HG03460 (cell line): ENCODE results near the gene EPHB2.

ENCODE experiments used
- ATAC-seq: cut with Tn5 transposase; IDR thresholded peaks from one replicate; pipeline ENCODE4 v1.9.1; 2021; ENCODE audit not compliant: unreplicated experiment

The EPHB2 gene

DNA sequence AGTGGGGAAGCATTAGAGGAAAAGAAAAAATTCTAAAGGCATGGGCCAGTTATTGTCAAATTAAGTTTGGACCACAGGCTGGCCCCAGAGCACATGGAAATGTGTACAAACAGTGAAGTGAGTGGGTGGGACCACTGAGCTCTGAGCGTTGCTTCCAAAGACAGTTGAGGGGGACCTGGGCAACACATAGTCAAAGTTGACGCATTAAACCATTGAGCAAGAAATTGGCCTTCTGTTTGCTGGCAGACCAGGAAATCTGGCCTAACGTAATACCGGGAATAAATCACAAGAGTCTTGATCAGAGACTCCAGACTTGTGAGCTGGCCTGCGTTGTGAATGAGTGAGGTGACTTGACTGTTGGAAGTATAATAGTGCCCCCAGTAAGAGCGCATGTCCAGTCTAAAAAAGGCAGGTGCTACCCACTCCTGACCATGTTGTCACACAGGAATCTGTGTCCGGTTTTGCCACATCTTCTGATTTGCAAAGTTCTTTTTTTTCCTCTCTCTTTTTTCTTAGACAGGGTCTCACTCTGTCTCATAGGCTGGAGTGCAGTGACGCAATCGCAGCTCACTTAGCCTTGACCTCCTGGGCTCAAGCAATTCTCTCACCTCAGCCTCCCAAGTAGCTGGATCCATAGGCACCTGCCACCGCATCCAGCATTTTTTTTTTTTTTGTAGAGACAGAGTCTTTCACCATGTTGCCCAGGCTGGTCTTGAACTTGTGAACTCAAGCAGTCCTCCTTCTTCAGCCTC lies 10.7 kb downstream of the EPHB2 start:
- ATAC-seq: no peak

DNA sequence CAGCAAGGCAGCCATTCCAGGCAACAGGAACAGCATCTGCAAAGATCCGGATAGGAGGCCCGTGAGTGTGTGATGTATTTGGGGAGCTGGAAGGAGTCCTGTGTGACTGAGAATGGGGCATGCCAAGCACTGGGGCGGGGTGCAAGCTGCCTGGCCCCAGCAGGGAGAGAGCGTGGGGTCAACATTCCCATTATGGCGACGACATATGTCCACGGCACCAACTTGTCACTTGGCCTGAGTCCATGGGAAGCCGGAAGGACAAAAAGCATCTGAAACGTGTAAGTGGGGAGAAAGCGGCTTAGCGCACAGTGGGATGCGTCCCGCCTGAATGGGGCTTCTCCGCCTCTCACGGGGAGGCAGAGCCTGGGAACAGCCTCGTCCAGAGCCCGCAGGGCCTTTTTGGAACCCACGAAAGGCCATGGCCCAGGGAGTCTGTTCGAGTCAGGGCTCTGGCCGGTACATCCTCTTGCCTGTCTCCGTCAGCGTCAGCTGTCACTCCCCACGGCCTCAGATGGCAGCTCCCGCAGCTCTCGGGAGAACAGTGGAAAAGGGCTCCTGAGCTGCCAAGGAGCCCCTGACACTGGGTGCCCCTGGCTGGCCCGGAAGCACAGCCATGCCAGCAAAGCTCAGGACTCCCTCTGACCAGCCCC lies 12.4 kb downstream of the EPHB2 start:
- ATAC-seq: no peak

DNA sequence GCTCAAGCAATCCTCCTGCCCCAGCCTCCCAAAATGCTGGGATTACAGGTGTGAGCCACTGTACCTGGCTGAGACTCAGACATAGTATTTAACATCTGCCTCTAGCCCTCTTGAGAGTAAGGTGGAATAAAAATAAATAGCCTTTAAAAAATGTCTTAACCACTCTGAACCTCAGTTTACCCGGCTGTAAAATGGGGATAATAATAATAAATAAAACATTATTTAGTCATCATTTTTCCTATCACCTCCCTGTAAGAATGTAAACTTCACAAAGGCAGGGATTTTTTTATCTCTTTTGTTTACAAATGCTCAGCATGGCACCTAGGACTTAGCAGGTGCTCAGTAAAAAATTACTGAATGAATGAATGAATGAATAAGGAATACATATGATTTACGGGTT lies 17.2 kb downstream of the EPHB2 start:
- no peak for ATAC-seq

DNA sequence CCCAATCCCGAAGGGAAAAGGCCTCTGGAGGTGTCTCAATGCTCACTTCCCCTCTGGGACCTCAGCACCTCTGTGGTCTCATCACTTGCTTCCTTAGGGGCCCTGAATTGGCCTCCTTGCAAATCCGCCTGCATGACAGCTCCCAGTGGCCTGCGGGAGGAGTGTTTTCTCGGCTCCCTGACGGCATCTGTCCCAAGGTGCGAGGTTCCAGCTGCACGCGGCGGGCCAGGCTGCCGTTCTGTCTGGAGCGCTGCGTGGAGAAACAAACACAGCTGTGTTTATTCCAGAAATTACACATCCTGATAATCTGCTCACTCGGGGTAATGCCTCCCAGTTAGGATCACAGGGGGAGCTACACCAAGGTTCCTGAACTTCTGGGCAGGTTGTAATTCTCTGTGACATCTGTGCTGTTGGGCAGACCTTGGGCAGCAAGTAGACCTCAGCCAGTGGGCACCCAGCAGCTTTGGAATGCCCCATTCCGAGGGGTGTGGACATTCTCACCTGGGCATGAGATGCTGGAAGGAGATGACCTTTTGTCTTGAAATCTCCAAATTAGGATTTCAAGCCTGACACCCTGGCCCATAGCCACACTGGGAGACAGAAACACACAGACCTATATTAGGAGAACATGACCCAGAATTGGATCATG lies 18.2 kb downstream of the EPHB2 start:
- no peak for ATAC-seq

DNA sequence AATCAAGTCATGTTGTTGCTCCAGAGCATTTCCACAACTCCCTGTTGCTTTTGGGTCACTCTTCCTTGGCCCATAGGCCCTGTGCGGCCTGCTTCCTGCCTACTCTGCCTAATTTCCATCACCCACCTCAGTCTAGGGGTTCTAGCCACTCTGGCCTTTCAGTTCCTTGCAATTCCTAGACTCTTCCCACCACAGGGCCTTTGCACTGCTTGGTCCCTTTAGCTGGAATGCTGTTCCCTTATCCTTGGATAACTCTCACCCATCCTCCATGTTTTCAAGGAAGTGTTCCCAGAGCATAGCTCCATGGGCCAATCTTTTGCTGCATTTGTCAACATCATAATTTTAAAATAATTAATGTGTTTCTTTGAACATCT lies 18.7 kb downstream of the EPHB2 start:
- ATAC-seq: no peak

DNA sequence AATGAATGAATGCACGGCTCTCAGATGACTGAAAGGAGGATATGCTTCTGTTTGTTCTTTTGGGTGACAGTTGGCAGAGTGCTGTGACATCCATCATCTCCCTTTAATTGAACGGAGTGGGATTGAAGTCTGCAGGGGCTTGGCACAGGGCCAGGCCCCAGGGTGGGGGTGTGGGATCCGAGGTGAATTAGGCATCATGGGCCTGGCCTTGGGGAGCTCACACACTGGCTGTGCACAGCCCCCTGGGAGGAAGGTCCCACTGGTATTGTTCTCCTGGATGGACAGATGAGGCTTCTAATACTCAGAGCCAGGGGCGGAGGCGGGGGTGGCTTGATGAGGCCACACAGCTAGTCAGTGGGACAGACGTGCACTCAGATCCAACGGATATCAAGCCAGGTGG lies 19.3 kb downstream of the EPHB2 start:
- ATAC-seq: no peak

DNA sequence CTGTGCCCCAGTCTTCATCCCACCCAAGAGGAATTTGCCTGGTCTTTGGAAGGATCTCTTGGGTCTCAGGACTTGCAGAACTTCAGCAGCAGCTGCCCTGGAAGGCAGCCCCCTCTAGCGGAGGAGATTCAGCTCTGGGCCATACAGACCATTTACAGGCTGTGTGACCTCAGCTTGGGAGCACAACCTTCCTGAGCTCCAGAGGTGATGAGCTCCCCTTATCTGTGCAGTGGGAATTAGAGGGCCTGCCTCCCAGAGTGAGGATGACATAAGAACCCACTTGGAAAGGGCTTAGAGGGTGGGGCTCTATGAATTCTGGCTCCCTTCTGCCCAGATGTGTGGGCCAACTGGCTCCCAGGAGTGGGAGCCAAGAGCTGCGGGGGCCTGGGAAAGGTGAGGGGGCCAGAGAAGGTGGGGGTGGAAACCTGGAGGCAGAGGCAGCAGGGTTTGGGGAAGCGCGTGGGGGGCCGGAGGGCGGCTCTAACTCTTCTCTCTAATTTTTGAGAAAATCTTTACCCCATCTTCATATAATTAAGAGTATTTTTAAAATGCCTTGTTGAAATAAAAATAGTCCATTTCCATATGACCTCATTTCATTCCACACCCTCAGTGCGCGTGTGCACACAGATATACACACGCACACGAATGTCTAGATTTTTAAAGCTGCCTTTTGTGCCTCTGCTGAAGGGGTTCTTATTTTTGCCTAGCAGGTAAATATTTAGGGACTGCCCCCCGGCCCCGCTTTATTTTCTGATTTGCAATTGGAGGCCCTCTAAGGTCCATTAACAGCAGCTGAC lies 21.5 kb downstream of the EPHB2 start:
- ATAC-seq: no peak

DNA sequence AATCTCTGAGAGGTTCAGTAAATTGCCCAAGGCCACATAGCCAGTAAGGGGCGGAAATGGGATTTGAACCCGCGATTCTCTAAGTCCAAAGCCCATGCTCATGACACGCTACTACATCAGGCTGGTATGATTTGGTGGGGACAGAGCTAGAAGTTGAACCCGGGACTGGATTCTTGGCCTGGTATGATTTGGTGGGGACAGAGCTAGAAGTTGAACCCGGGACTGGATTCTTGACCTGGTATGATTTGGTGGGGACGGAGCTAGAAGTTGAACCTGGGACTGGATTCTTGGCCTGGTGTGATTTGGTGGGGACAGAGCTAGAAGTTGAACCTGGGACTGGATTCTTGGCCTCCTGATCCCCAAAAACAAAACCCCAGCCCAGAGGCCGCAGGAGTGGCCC lies 23.0 kb downstream of the EPHB2 start:
- ATAC-seq: no peak

DNA sequence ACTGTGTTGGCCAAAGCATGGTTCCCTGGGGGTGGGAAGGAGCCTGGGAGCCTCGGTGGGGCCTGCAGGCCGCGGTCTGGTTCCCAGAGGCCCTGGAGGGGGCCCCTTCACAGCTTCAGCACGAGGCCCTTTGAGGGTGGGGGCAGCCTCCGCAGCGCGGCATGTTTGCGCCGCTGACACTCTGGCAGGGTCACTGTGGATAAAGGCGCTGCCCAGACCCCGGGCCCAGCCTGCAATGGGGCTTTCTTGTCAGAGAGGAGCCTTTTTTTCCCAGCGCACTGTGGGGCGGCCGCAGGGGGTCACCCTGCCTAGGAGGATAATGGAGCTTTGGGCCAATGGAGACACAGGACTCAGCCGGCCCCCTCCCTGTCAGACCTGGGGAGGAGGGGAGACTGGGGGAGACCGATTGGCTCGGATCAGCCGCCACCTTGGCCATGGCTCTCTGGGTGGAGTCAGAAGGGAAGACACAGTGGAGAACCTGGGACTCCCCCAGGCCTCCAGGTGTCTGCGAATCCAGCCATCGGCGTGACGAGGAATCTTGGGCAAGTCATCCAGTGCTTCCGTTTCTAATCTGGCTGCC lies 26.0 kb downstream of the EPHB2 start:
- no peak for ATAC-seq

DNA sequence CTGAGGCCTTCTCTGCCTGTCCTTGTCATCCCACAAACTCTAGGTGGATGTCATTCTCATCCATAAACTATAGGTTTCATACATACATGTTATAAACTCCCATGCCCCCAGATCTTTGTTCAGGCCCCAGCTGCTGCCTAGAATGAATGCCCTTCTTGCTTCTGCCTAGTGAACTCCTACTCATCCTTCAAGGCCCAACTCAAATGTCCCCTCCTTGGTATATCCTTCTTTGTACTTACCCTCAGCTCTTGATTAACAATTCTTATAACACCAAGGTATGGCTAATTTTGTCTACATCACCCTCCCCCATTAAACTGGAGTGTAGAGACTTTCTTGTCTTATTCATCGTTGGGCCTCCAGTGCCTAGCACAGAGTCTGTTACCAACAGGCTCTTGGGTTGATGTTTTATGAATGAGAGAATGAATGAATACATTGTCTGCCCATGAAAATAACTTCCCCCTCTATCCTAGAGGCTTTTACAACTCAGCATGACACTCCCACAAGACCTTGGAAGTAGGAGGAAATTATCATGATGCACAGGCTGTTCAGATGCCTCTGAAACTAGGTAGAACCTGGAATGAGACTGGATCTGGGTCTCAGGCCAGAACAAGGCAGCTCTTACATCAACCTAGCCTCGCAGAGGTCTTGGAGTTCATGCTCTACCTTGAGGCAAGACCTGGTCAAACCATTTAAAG lies 26.9 kb downstream of the EPHB2 start:
- ATAC-seq: no peak

DNA sequence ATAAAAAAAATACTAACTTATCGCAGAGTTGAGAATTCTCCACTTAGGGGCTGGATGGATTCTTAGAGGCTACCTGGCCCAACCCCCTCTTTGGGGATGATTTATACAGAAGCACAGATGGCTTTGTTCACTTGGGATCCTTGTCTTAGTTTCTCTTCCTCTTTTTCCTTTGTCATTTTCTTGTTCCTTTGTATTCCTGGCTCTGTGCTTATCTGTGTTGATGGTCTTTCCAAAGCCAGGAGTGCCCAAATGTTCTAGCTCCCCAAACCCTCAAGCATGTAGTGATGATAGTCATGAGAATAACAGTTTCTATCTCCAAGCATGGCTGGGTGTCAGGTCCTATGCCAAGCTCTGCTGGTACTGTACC lies 27.4 kb downstream of the EPHB2 start:
- ATAC-seq: no peak

DNA sequence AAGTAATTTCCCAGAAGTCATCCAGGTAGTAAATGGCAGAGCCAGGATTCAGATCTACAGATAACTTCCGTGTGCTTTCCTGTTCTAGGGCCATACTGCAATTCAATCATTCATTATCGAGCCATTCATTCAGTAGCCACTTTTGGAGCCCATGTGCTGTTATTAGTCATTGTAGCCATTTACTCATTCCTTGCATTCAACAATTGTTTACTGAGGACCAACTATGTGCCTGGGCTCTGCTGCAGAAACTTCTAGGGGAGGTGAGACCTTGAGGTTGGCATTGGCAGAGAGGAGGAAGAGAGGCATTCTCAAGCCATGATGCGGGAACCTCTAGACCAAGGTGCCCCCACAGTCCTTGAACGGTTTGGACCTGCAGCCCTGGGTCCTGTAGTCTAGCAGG lies 27.9 kb downstream of the EPHB2 start:
- ATAC-seq: no peak

DNA sequence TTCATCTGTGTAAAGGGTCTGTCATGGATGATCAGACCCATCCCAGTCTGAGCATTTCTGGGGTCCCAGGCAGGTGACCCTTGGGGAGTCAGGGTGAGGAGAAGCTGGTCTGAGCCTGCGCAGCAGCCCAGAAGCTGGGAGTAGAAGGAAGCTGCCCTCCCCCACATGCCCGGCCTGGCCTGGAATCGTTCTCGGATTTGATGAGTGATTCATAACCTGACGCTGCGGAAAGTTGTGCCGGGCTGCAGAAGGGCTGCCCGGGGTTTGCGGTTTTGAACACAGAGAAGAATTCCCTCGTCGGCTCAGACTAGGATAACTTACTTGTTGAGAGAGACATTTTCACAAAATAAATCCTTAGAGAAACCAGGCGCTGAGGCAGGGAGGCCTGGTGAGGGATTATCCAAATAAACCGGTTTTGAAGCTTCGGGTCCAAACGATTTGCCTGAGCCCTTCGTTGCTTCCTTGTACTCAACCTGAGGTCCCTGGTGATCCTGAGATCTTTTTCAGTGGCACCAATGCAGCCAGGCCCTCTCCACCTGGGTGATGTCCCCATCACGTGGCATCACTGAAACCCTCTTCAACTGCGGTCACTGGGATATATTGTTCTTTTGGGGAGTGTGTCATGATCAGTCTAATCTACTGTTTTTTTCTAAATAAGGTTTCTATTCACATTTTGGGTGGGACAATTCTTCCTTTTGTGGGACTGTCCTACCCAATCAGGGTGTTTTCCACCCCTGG lies 29.2 kb downstream of the EPHB2 start:
- ATAC-seq: no peak

DNA sequence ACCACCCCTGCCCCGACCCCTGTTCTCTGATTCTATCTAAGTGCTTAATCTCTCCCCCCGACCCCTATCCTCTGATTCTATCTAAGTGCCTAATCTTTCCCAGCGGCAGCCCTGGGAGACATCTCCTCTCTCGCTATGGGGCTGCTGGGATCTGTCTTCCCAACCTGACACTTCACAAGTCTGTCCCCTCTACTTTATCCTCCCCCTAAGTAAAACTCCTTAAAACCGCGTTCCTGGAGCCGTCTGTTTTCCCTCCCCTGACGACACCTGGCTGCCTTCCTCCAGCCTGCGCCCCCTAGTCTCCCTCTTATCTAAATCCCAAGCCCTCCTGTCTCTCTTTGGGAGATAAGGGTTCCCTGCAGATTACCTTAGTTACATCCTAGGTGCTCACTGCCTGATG lies 30.5 kb downstream of the EPHB2 start:
- ATAC-seq: no peak

DNA sequence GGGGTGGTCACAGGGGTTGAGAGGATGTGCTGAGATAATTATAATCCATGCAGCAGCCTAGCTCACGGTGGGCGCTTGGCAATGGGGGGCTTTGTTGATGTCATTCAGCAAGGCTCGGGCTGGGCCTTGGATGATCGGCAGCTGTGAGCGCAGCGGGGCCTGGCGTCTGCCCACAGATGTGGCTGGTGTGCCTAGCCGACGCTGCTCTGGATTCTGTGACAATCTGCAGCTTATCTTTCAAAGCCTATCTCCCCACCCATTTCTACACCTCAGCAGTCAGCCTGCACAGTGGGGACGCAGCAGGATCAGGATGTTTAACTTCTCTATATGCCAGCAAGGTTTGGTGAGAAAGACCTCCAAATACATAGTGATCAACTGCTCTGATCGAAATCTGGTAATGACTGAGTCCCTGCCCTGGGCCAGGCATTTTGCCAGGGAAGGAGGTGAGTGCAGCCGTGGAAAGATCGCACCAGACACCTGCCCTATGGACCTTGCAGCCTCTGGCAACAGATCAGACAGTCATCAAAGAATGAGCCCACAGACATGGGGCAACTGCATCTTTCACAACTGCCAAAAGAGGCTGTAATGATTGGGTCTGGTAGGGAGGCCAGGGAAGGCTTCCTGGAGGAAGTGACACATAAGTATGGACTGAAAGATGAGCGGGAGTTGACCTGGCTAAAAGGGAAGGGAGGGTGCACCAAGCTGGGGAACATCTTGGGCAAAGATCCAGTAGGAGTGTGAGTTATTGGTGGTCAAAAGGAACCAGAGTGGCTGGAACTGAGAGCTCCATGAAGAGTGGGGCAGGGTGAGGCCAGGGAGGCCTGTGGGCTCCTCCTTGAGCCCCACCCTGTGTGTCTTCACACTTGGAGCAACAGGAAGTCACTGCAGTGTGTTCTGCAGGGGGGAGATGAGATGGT lies 35.3 kb downstream of the EPHB2 start:
- ATAC-seq: no peak

DNA sequence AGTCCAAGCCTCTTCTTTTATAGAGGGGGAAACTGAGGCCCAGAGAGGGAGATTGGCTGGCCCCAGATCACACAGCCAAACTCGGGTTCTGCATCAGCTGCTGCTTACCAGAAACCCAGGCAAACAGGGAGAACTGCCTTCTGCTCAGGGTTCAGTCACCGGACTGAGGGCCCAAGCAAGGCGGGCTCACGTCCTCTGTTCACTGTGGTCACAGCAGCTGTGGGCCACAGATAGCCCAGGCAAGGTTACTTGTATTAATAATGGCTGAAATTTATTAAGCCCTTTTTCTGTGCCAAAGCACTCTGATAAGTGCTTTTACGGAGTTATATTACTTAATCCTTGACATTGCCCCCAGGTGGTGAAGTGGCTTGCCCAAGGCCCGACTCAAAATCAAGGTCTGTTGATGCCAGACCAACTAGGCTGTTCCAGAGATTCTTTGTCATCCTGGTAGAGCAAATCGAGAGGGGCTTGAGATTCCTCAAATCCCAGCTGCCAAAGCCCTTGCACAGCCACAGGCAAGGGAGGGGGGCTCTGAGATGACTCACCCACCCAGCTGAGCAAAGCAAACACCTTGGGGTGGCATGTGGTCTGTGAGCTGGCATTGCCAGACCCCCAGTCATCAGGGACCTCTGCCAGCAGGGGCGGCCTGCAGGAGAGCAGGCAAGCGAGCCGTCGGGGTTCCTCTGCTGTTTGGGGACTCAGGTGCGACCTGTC lies 36.5 kb downstream of the EPHB2 start:
- ATAC-seq: no peak

DNA sequence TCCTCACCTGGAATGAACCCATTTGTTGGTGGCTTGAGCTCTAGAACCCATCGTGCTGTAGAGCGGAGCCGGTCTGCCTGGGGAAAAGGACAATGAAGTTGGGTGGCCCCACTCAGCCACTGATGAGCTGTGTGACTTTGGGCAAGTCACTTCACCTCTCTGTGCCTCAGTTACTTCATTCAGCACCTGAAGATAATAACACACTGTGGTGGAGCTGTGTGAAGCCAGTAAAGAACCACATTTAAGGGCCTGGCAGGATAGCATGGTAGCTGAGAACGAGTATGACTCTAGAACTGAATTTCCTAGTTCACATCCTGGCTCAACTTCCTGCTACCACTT lies 37.1 kb downstream of the EPHB2 start:
- ATAC-seq: no peak

DNA sequence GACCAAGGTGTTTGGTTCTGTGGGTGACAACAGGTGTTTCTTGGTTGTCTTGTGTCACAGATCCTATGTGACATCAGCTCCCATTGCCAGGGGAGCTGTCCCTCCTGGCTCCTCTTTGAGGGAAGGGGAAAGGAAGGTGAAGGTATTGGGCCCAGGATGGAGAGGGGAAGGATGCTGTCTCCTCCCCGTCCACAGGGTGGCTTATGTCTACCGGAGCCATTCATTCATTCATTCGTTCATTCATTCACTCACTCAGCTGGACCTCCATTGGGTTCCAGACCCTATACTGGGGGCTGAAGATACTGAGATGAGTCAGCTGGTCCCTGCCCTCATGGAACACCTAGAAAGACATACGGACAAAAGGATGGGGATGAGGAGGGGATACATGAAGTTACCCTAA lies 38.9 kb downstream of the EPHB2 start:
- ATAC-seq: no peak
